ENCODE data around the gene IGF2BP2.

IGF2BP2 gene

DNA sequence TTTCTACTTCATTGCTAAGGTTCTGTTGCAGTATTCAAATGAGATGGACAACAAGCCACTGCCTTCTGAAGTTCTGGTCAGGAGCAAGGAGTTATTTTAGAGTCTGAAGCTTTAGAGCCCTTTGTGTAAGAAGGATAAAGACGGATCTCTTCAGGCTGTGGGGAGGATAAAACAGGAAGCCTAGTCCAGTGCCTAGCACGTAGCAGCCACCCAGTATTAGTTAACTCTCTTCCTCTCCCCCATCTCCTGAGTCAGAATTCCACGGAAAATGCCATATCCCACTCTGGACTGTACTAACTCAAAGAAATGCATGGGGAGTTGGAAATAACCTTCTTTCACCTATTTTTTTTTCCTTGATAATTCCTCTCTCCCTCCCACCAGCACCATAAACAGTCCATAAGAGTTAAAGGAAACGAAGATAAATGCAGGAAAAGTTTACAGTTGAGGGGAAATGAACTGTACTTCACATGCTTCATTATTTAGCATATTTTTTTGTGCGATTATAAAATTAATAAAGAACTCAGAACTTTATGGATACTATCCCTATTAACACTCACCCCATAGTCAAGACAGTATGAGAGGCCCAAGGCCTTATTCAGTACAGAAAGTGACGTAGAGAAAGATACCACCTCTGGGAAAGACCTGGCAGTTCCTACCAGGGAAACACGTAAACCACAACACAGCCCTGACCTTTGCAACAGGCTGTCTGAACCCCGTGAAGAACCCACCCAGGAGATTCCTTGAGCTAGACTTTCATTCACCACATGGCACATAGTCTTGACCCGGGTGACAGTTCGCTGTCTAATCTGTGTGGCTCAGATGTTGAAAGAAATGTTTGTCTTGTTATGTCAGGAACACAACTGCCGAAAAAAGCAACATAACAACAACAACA lies 9.2 kb downstream of the IGF2BP2 start:
- Histone ChIP-seq H3K9me3 (replicated peaks; ENCODE audit: insufficient read depth, low read length) (no peaks in the 10 kb centered on the region), H3K79me2 (ENCODE audit: low read length) (peaks cover 50% of the 10 kb centered on the region), H3K27me3 (replicated peaks; ENCODE audit: insufficient read depth, low read length) (no peaks in the 10 kb centered on the region), H3K27ac (ENCODE audit: low read length) (no peak overlapping the region), H3K9me2 (replicated peaks; ENCODE audit: insufficient read depth, low read length) (no peaks in the 10 kb centered on the region), H3K36me3 (replicated peaks; ENCODE audit: insufficient read depth, low read length) (no peaks in the 10 kb centered on the region), H3K4me3 (ENCODE audit: low read length) (no peak overlapping the region), H3K4me2 (ENCODE audit: low read depth, low read length) (no peak overlapping the region), H3K9ac (ENCODE audit: low read length) (no peak overlapping the region), H4K20me1 (ENCODE audit: insufficient read depth, low read length) (no peaks in the 10 kb centered on the region), H2AFZ (ENCODE audit: low read length) (no peak overlapping the region), H3K4me1 (ENCODE audit: low read length) (peaks cover 12% of the 10 kb centered on the region), H3F3A (ENCODE audit: insufficient read depth, low read length) (peaks cover 7% of the 10 kb centered on the region; the same call in 1 of the 2 replicates)
- no peak for DNase-seq
- TF ChIP-seq EZH2phosphoT487 (IDR thresholded peaks at IDR 0.05; ENCODE audit: low read length): no peak
- TF ChIP-seq, protein P1, sequence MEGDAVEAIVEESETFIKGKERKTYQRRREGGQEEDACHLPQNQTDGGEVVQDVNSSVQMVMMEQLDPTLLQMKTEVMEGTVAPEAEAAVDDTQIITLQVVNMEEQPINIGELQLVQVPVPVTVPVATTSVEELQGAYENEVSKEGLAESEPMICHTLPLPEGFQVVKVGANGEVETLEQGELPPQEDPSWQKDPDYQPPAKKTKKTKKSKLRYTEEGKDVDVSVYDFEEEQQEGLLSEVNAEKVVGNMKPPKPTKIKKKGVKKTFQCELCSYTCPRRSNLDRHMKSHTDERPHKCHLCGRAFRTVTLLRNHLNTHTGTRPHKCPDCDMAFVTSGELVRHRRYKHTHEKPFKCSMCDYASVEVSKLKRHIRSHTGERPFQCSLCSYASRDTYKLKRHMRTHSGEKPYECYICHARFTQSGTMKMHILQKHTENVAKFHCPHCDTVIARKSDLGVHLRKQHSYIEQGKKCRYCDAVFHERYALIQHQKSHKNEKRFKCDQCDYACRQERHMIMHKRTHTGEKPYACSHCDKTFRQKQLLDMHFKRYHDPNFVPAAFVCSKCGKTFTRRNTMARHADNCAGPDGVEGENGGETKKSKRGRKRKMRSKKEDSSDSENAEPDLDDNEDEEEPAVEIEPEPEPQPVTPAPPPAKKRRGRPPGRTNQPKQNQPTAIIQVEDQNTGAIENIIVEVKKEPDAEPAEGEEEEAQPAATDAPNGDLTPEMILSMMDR (IDR thresholded peaks at IDR 0.05; ENCODE audit: low read length): no peak
- no peak for TF ChIP-seq EZH2 (optimal IDR thresholded peaks at IDR 0.05; ENCODE audit: low read depth, low read length)

DNA sequence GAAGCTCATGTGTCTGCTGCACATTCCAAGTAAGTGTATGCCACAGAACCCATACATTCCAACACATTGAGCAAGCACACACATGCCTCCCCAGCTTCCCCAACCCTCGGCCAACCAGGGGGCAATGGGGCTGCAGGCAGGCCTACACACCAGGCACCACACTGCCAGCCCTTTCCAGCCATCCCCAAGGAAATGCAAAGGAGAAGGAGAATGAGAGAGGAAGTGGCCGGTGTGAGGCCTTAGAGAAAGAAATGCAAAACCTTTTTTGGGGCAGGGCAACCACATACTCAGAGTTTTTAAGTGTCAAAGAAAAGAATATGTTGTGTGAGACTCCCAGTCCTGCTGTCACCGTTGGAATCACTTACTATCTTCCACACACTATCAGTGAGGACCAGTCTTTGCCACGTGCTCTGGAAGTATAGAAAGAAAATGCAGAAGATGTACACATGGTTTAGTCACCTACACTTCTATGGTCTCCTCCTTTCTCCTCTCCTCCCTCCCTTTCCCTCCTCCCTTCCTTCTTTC lies 11.1 kb downstream of the IGF2BP2 start:
- no peak overlapping the region for H3K4me2 ChIP-seq (ENCODE audit: low read depth, low read length)
- no peaks in the 10 kb centered on the region for H3K9me2 ChIP-seq (replicated peaks; ENCODE audit: insufficient read depth, low read length)
- 0 out of 2 replicates have a peak, but pooled peaks cover 7% of the 10 kb centered on the region for H3F3A ChIP-seq (ENCODE audit: insufficient read depth, low read length)
- no peak overlapping the region for H2AFZ ChIP-seq (ENCODE audit: low read length)
- H3K27ac ChIP-seq (ENCODE audit: low read length): no peak overlapping the region
- H3K79me2 ChIP-seq (ENCODE audit: low read length): peaks cover 38% of the 10 kb centered on the region
- H3K9ac ChIP-seq (ENCODE audit: low read length): no peak overlapping the region
- H3K9me3 ChIP-seq (replicated peaks; ENCODE audit: insufficient read depth, low read length): no peaks in the 10 kb centered on the region
- no peaks in the 10 kb centered on the region for H3K27me3 ChIP-seq (replicated peaks; ENCODE audit: insufficient read depth, low read length)
- H3K4me3 ChIP-seq (ENCODE audit: low read length): no peak overlapping the region
- TF ChIP-seq EZH2phosphoT487 (IDR thresholded peaks at IDR 0.05; ENCODE audit: low read length): no peak
- TF ChIP-seq EZH2 (optimal IDR thresholded peaks at IDR 0.05; ENCODE audit: low read depth, low read length): no peak
- TF ChIP-seq, protein P1 (IDR thresholded peaks at IDR 0.05; ENCODE audit: low read length): no peak
- no peak for DNase-seq
- no peaks in the 10 kb centered on the region for H4K20me1 ChIP-seq (ENCODE audit: insufficient read depth, low read length)
- peaks cover 8% of the 10 kb centered on the region for H3K4me1 ChIP-seq (ENCODE audit: low read length)
- no peaks in the 10 kb centered on the region for H3K36me3 ChIP-seq (replicated peaks; ENCODE audit: insufficient read depth, low read length)

DNA sequence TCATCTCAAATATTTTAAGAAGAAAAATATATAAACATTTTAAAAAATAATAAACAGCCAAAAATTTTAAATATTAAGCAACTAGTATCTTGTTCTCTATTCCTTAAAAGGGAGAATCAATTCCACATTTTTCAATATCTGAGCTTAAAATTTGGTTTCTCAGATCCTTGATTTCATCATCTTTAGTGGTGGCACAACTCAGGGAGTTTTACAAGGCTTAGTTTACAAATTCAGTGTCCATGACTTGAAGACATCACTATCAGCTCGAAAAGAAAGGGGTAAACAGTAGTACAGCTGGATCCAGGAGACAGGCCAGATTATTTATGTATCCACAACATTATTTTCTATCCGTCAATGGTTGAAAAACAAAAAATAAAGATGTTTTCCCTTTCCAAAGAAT lies 11.6 kb downstream of the IGF2BP2 start:
- Histone ChIP-seq H3K4me1 (ENCODE audit: low read length) (peaks cover 3% of the 10 kb centered on the region), H4K20me1 (ENCODE audit: insufficient read depth, low read length) (no peaks in the 10 kb centered on the region), H3K27me3 (replicated peaks; ENCODE audit: insufficient read depth, low read length) (no peaks in the 10 kb centered on the region), H2AFZ (ENCODE audit: low read length) (no peak overlapping the region), H3K79me2 (ENCODE audit: low read length) (peaks cover 33% of the 10 kb centered on the region), H3K9ac (ENCODE audit: low read length) (no peak overlapping the region), H3K4me3 (ENCODE audit: low read length) (no peak overlapping the region), H3F3A (ENCODE audit: insufficient read depth, low read length) (0 out of 2 replicates have a peak, but pooled peaks cover 3% of the 10 kb centered on the region), H3K4me2 (ENCODE audit: low read depth, low read length) (no peak overlapping the region), H3K9me2 (replicated peaks; ENCODE audit: insufficient read depth, low read length) (no peaks in the 10 kb centered on the region), H3K9me3 (replicated peaks; ENCODE audit: insufficient read depth, low read length) (no peaks in the 10 kb centered on the region), H3K36me3 (replicated peaks; ENCODE audit: insufficient read depth, low read length) (no peaks in the 10 kb centered on the region), H3K27ac (ENCODE audit: low read length) (no peak overlapping the region)
- no peak for DNase-seq
- TF ChIP-seq EZH2 (optimal IDR thresholded peaks at IDR 0.05; ENCODE audit: low read depth, low read length): no peak
- TF ChIP-seq, protein P1 (IDR thresholded peaks at IDR 0.05; ENCODE audit: low read length): no peak
- TF ChIP-seq EZH2phosphoT487 (IDR thresholded peaks at IDR 0.05; ENCODE audit: low read length): no peak

All from MM.1S (cell line).